OCI-LY7 (cell line): ENCODE measurements around the gene FLACC1. TPM values are rescaled to one million over a fixed set of nuclear protein-coding genes. Genes with fewer than 3 reads are reported as not detected.
A peak's percentile ranks its signal among the peaks of the same experiment; 100 is the strongest.

Source experiments
- BruUV-seq: library from RNA; stranded (reverse); fragments of 400-500 nt; replicated peaks from 2 replicates; lab custom pipeline; 2021; lab: Mats Ljungman, UMichigan
- CTCF ChIA-PET: fragments of 300-600 bp; sonication (Branson Sonifier 250); formaldehyde crosslinking; loops from one replicate; lab custom pipeline; 2022; ENCODE audit warnings: antibody characterized with exemption; ENCODE audit not compliant: unreplicated experiment; lab: Charles Lee
- POLR2A ChIA-PET: fragments of 300-600 bp; sonication (Branson Sonifier 250); formaldehyde crosslinking; loops from one replicate; lab custom pipeline; 2022; ENCODE audit warnings: antibody characterized with exemption; lab: Charles Lee
- DNase-seq: peaks from one replicate; pipeline ENCODE4 v3.0.0-alpha.2; 2015; ENCODE audit warnings: low spot score
- H2AFZ ChIP-seq: fragments of 200-600 bp; sonication (generic), shearing (Covaris generic); 2 replicates; pipeline ENCODE4 v1.6.1; 2014; ENCODE audit warnings: mild to moderate bottlenecking, antibody characterized with exemption, low read length, moderate library complexity
- H3K27ac ChIP-seq: fragments of 200-600 bp; sonication (generic); 2 replicates; pipeline ENCODE4 v1.5.1; 2014; ENCODE audit warnings: mixed run types, low read depth, mild to moderate bottlenecking, moderate library complexity, low read length, inconsistent platforms; ENCODE audit not compliant: poor library complexity, severe bottlenecking
- H3K36me3 ChIP-seq: fragments of 200-600 bp; sonication (generic); 2 replicates; pipeline ENCODE4 v1.6.1; 2014; ENCODE audit warnings: mild to moderate bottlenecking, antibody characterized with exemption, low read length, moderate library complexity, mixed read lengths; ENCODE audit not compliant: insufficient read depth
- H3K4me1 ChIP-seq: fragments of 200-600 bp; sonication (generic); 2 replicates; pipeline ENCODE4 v1.5.1; 2014; ENCODE audit warnings: mild to moderate bottlenecking, low read length; ENCODE audit not compliant: insufficient read depth, poor library complexity, severe bottlenecking
- H3K4me2 ChIP-seq: fragments of 200-600 bp; sonication (generic); 2 replicates; pipeline ENCODE4 v1.6.1; 2014; ENCODE audit warnings: mild to moderate bottlenecking, low read length
- H3K4me3 ChIP-seq: fragments of 200-600 bp; sonication (generic); 2 replicates; pipeline ENCODE4 v1.5.1; 2014; ENCODE audit warnings: mild to moderate bottlenecking, low read depth, low read length; ENCODE audit not compliant: poor library complexity, severe bottlenecking
- H3K79me2 ChIP-seq: fragments of 200-600 bp; sonication (generic); 2 replicates; pipeline ENCODE4 v1.6.1; 2016; ENCODE audit warnings: low read depth, mild to moderate bottlenecking, low read length, moderate library complexity, mixed read lengths; ENCODE audit not compliant: insufficient read depth
- H3K9me2 ChIP-seq: fragments of 200-600 bp; sonication (generic); 2 replicates; pipeline ENCODE4 v1.6.1; 2016; ENCODE audit warnings: mild to moderate bottlenecking, low read length, mixed read lengths; ENCODE audit not compliant: insufficient read depth
- H3K9me3 ChIP-seq: fragments of 200-600 bp; sonication (generic); 2 replicates; pipeline ENCODE4 v1.6.1; 2014; ENCODE audit warnings: mild to moderate bottlenecking, mixed run types, low read length, mixed read lengths
- H4K20me1 ChIP-seq: fragments of 200-600 bp; sonication (generic); 2 replicates; pipeline ENCODE4 v1.6.1; 2014; ENCODE audit warnings: mild to moderate bottlenecking, antibody characterized with exemption, low read length, moderate library complexity, mixed read lengths; ENCODE audit not compliant: insufficient read depth
- CTCF ChIP-seq: fragments of 200-600 bp; sonication (generic); conservative IDR thresholded peaks from 2 replicates; pipeline ENCODE4 v1.5.1; 2014; ENCODE audit warnings: mild to moderate bottlenecking, antibody characterized with exemption, low read length, moderate library complexity, mixed read lengths
- EZH2phosphoT487 ChIP-seq: fragments of 200-600 bp; sonication (generic); IDR thresholded peaks from 2 replicates; pipeline ENCODE4 v1.6.1; 2018; ENCODE audit warnings: low read depth, borderline replicate concordance, mild to moderate bottlenecking, mixed run types, antibody characterized with exemption, low read length, moderate library complexity, mixed read lengths
- intact Hi-C: fragments of 100-400 bp; cut with micrococcal nuclease; formaldehyde crosslinking; loops from one replicate; pipeline ENCODE4 v1.10.0; 2022; ENCODE audit not compliant: unreplicated experiment
- total RNA-seq, 2 experiments: library from RNA; depleted of rRNA in 1 of 2; stranded (reverse); fragments of >200 nt in 1 of 2; shearing (Covaris generic) in 1 of 2; gene quantifications; 2 replicates each; pipeline ENCODE4 v1.2.3, GENCODE V29; 2014 to 2022

FLACC1 gene
- total RNA-seq, 2 experiments from 2014 or later: 1.2 TPM; not detected in 1

DNA sequence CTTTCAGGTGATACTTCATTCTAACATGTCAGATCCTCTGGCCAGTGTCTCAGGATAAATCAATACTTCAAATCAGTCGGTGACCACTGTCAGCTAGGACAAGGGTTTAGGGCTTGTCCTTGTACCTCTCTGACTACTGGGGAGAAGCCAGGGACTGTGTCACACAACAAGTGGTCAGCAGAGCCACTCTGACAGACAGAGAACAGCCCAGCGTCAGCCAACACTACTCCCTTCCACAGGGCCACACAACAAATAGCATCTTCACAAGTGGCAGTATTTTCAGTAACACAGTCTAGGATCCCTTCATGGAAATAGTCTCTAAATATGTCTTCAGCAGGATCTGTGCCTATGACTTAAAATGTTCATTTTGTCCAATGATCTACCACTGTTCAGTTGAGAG, 14.2 kb downstream of the FLACC1 start:
- CTCF ChIA-PET: no interaction called here
- DNase-seq: no peak
- H3K27ac ChIP-seq: no peak overlapping the region
- H3K4me2 ChIP-seq: 0 out of 2 replicates have a peak overlapping the region, but pooled peaks have one; percentile 22
- H3K4me3 ChIP-seq: no peak overlapping the region
- no peaks in the 10 kb centered on the region for H4K20me1 ChIP-seq
- intact Hi-C loops: no loop called here
- no peaks in the 10 kb centered on the region for H3K36me3 ChIP-seq
- no peaks in the 10 kb centered on the region for H3K79me2 ChIP-seq
- POLR2A ChIA-PET: interaction anchor here (2.1 kb wide), 2 partner anchors 9 to 12 kb away, joined by 5 to 8 read pairs; no protein-coding TSS in a partner anchor
- H3K4me1 ChIP-seq: peaks cover 22% of the 10 kb centered on the region
- no peaks in the 10 kb centered on the region for H3K9me3 ChIP-seq
- 0 out of 2 replicates have a peak, but pooled peaks cover 4% of the 10 kb centered on the region for H3K9me2 ChIP-seq
- TF ChIP-seq EZH2phosphoT487 (no peak), CTCF (no peak)
- no peak overlapping the region for H2AFZ ChIP-seq
- no TSS peak for BruUV-seq

DNA sequence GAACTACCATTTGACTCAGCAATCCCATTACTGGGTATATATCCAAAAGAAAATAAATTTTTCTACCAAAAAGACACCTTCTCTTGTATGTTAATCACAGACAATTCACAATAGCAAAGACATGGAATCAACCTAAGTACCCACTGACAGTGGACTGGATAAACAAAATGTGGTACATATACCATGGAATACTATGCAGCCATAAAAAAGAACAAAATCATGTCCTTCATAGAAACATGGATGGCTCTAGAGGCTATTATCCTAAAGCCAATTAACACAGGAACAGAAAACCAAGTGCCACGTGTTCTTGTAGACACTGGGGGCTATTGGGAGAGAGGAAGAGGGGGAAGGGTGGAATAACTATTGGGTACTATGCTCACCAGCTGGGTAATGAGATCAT, 27.7 kb downstream of the FLACC1 start:
- intact Hi-C loops: no loop called here
- POLR2A ChIA-PET: no interaction called here
- no peak for TF ChIP-seq EZH2phosphoT487

GRCh38 chr2:201327678-201328077, 29.5 kb downstream of the FLACC1 start:
- no peak overlapping the region for H3K4me2 ChIP-seq
- DNase-seq: no peak
- no peaks in the 10 kb centered on the region for H3K9me2 ChIP-seq
- no peak for TF ChIP-seq CTCF
- TF ChIP-seq EZH2phosphoT487: no peak
- no peaks in the 10 kb centered on the region for H3K36me3 ChIP-seq
- no peaks in the 10 kb centered on the region for H3K4me1 ChIP-seq
- no peaks in the 10 kb centered on the region for H4K20me1 ChIP-seq
- intact Hi-C loops: no loop called here
- no peak overlapping the region for H3K27ac ChIP-seq
- H3K9me3 ChIP-seq: peaks cover 6% of the 10 kb centered on the region; the same call in 1 of the 2 replicates
- H3K79me2 ChIP-seq: no peaks in the 10 kb centered on the region
- H3K4me3 ChIP-seq: no peak overlapping the region
- ChIA-PET POLR2A (interaction anchor here (0.9 kb wide), 2 partner anchors 16 to 62 kb away, joined by 3 to 4 read pairs; no protein-coding TSS in a partner anchor), CTCF (no interaction called here)
- H2AFZ ChIP-seq: no peak overlapping the region
- BruUV-seq: no TSS peak

More for the DNA sequence above, 27.7 kb downstream of the FLACC1 start:
- Histone ChIP-seq H3K4me1 (no peaks in the 10 kb centered on the region), H3K9me3 (no peaks in the 10 kb centered on the region), H2AFZ (no peak overlapping the region), H3K4me2 (no peak overlapping the region), H3K27ac (no peak overlapping the region), H3K9me2 (no peaks in the 10 kb centered on the region), H4K20me1 (no peaks in the 10 kb centered on the region), H3K4me3 (no peak overlapping the region), H3K36me3 (no peaks in the 10 kb centered on the region), H3K79me2 (no peaks in the 10 kb centered on the region)
- BruUV-seq: no TSS peak
- DNase-seq: no peak
- CTCF ChIA-PET: no interaction called here
